Stimulated activated naive B cell treated with anti-CD40 and anti-IgM and Interleukin-4, amounts not matched to agents 10 μg/mL and 1 μg/mL and 100 μg/mL, for 72 hours (primary cell): Measurements from ENCODE around the gene RAB3IP.
"Not testable (repeated sequence)": the region's sequence is repeated elsewhere in the genome, so short reads cannot be mapped to it uniquely, and the experiment has no call there.

Source experiments
- ATAC-seq, 2 donors: fragments of 150-1000 bp; cut with Tn5 transposase; replicated peaks; 2 replicates each; pipeline ENCODE4 v1.10.0; 2021; ENCODE audit warnings: moderate library complexity in 1 of 2
- DNase-seq: peaks from one replicate; pipeline ENCODE4 v3.0.0; 2021
- H3K27ac Mint-ChIP-seq: one replicate; pipeline ENCODE4 v1.8.0; 2022; ENCODE audit warnings: mild to moderate bottlenecking, mixed read lengths
- H3K27me3 Mint-ChIP-seq, 2 donors: one replicate each; pipeline ENCODE4 v1.8.0; 2022; ENCODE audit warnings: mixed read lengths in 2 of 2
- H3K36me3 Mint-ChIP-seq, 2 donors: one replicate each; pipeline ENCODE4 v1.8.0; 2022; ENCODE audit warnings: mixed read lengths in 2 of 2, mild to moderate bottlenecking in 1 of 2
- H3K4me1 Mint-ChIP-seq, 2 donors: one replicate each; pipeline ENCODE4 v1.8.0; 2022; ENCODE audit warnings: mixed read lengths in 2 of 2, mild to moderate bottlenecking in 1 of 2
- H3K4me3 Mint-ChIP-seq, 2 donors: one replicate each; pipeline ENCODE4 v1.8.0; 2022; ENCODE audit warnings: mild to moderate bottlenecking in 2 of 2, mixed read lengths in 2 of 2, moderate library complexity in 1 of 2
- H3K9me3 Mint-ChIP-seq, 2 donors: one replicate each; pipeline ENCODE4 v1.8.0; 2022; ENCODE audit warnings: mixed read lengths in 2 of 2, mild to moderate bottlenecking in 1 of 2

Gene RAB3IP

DNA sequence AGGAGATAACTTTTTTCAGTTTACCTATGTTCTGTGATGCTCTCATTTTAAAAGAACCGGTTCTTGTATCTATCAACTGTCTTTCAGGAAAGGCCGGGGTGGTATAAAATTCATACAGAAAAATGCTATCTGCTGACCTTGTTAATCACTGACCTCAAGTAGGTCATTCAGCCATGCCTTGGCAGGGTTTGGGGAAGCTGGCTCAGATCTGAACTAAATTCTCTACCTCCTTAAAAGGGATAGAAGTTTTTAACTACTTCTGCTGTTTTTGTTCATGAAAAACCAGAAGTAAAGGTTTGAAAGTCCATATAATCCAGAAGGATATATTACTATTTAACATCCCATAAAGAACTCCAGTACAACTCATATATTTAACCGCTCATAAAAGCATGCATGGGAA, 96.4 kb downstream of the RAB3IP start:
- Mint-ChIP-seq H3K9me3 (no peaks in the 10 kb centered on the region), H3K27ac (no peak overlapping the region), H3K4me1 (no peaks in the 10 kb centered on the region), H3K27me3 (peaks cover 8 to 25% of the 10 kb centered on the region in 2 donors), H3K36me3 (peaks cover 0 to 2% of the 10 kb centered on the region in 2 donors), H3K4me3 (no peak overlapping the region)
- ATAC-seq (no peak), DNase-seq (no peak)

DNA sequence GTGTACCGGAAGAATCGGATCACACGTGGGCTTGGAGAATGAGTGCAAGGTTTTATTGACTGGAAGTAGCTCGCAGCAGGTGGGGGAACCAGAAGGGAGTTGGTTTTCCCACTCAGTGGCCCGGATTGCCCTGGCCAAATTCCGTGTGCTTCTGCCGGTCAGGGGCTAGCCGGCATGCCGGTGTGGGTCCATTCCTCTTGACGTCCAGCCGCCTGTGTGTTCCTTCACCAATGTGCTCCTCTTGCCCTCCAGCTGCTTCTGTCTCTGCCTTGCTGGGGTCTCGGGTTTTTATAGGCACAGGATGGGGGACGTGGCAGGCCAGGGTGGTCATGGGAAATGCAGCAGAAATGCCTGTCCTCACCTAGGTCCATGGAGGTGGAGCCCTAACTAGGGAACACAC, 97.4 kb downstream of the RAB3IP start:
- no peaks in the 10 kb centered on the region for H3K4me1 Mint-ChIP-seq
- H3K27me3 Mint-ChIP-seq, result peaks cover 12 to 32% of the 10 kb centered on the region in 2 donors
- H3K4me3 Mint-ChIP-seq, result no peak overlapping the region
- no peaks in the 10 kb centered on the region for H3K9me3 Mint-ChIP-seq
- H3K27ac Mint-ChIP-seq, result no peak overlapping the region
- DNase-seq, result no peak
- peaks cover 0 to 2% of the 10 kb centered on the region in 2 donors for H3K36me3 Mint-ChIP-seq
- no peak for ATAC-seq

DNA sequence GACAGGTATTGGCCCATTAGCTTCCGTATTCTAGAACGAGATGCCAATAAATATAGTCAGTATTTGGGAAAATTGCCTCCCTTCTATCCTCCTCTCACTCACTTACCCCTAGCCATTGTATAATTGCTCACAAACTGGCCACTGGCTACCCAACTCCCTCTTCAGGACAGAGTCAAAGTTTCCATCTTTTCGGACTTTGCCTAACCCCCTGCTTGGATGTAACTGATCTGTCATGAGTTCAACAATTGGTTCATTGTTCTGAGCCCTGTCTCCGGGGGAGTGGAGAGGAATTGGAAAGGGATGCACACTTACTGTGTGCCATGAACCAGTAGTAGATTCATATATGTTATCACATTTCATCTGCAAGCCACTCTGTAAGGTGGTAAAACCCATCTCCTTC, 98.5 kb downstream of the RAB3IP start:
- H3K4me3 Mint-ChIP-seq, result no peak overlapping the region
- no peak for ATAC-seq

DNA sequence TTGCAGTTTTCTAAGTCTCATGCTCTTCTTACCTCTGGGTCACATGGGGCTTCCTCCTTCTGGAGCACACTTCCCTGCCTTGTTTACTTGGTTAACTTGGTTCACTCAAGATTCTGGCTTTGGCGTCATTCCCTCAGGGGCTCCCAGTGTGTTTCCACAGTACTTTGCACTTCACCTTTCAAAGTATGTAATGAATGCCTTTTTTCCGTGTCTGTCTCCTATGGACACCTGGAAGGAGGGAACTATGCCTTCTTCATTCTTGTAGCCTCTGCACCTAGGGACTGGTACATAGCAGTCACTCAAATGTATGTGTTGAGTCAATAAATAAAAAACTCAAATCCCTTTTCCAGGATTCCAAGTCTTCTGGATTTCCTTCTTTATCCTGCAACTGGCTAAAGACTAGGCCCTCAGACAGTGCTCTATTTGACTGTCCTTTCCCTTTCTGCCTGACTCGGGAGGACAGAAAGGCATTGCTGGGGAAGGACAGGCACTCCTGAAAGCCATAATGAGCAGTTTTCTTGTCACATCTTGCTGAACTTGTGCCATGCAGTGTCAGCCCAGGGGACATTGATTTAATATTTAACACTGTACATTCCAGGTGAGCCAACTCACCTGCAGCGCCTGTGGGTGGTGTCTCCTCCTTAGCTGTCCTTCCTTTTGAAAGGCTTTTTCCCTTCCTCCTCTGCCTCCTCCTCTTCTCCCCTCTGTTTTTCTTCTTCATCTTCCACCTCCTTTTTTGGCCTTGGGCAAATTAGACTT, 99.2 kb downstream of the RAB3IP start:
- Mint-ChIP-seq H3K9me3 (no peaks in the 10 kb centered on the region), H3K27ac (no peak overlapping the region), H3K4me3 (no peak overlapping the region), H3K27me3 (peaks cover 5 to 28% of the 10 kb centered on the region in 2 donors), H3K4me1 (no peaks in the 10 kb centered on the region), H3K36me3 (peaks cover 0 to 2% of the 10 kb centered on the region in 2 donors)
- no peak for DNase-seq
- no peak for ATAC-seq

More for the DNA sequence above, 98.5 kb downstream of the RAB3IP start:
- Mint-ChIP-seq H3K27me3 (peaks cover 12 to 34% of the 10 kb centered on the region in 2 donors), H3K36me3 (peaks cover 0 to 2% of the 10 kb centered on the region in 2 donors), H3K4me1 (no peaks in the 10 kb centered on the region), H3K9me3 (no peaks in the 10 kb centered on the region), H3K27ac (no peak overlapping the region)
- DNase-seq, result no peak

DNA sequence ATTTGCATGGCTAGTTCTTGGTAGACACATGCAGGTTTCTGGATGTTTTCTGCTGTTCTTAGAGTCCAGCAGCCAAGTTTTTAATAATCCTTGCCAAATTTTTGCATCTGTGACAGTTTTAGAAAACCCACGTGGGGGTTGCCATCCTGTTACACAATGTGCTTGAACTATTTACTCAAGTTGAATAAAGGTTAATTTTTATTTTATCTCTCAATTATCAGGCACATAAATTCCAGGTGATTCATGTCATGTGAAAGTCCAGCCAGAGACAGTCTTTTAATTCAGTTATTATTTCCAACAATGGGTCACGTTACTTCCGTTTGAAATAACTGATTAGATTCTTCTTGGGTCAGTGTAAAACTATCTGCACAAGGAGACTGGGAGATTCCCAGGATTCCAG, 102.1 kb downstream of the RAB3IP start:
- ATAC-seq (no peak), DNase-seq (no peak)
- no peaks in the 10 kb centered on the region for H3K9me3 Mint-ChIP-seq
- H3K4me3 Mint-ChIP-seq, result no peak overlapping the region
- peaks cover 4 to 27% of the 10 kb centered on the region in 2 donors for H3K27me3 Mint-ChIP-seq
- peaks cover 0 to 2% of the 10 kb centered on the region in 2 donors for H3K36me3 Mint-ChIP-seq
- H3K4me1 Mint-ChIP-seq, result no peaks in the 10 kb centered on the region
- H3K27ac Mint-ChIP-seq, result no peak overlapping the region

DNA sequence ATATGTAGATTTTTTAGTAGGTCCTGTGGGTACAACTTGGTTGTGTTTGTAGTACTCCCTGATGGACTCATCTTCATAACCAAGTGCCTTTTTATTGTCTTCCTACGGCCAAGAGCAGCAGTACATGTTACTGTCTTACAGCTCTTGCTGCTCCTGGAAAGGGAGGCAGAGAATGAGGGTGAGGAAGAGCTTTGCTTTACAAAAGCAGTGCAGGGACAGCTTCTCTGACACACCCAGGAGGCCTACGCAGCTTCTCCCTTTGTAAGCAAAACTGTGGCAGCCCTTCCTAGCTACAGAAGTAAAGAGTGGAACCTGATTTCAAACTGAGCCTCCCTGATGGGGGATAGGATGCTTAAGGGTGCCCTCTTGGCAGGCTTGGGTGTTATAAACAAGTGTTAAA, 104.9 kb downstream of the RAB3IP start:
- Mint-ChIP-seq H3K4me3 (no peak overlapping the region), H3K27ac (no peak overlapping the region), H3K4me1 (no peaks in the 10 kb centered on the region), H3K36me3 (no peaks in the 10 kb centered on the region), H3K9me3 (no peaks in the 10 kb centered on the region), H3K27me3 (peaks cover 4 to 24% of the 10 kb centered on the region in 2 donors)
- ATAC-seq (no peak), DNase-seq (no peak)

DNA sequence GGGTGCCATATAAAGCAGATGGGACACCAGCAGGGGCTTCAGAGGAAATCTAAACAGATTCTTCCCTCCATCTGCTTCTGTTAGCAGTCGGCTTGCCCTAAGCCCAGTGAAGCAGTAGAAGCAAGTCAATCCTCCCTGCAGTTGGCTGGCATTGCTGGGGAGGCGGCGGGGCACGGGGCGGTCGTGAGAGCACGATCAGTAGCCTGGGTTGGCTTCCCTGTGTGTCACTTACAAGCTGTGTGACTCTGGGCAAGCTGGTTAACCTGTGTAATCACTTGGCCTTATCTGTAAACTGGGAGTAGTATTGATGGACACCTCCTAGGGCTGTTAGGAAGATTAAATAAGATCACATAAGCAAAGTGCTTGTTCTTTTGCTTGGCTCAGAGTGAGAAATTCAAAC, 105.8 kb downstream of the RAB3IP start:
- no peak overlapping the region for H3K27ac Mint-ChIP-seq
- no peak overlapping the region for H3K4me3 Mint-ChIP-seq
- ATAC-seq (no peak), DNase-seq (no peak)
- no peaks in the 10 kb centered on the region for H3K9me3 Mint-ChIP-seq
- no peaks in the 10 kb centered on the region for H3K4me1 Mint-ChIP-seq
- peaks cover 4 to 24% of the 10 kb centered on the region in 2 donors for H3K27me3 Mint-ChIP-seq
- H3K36me3 Mint-ChIP-seq, result no peaks in the 10 kb centered on the region

DNA sequence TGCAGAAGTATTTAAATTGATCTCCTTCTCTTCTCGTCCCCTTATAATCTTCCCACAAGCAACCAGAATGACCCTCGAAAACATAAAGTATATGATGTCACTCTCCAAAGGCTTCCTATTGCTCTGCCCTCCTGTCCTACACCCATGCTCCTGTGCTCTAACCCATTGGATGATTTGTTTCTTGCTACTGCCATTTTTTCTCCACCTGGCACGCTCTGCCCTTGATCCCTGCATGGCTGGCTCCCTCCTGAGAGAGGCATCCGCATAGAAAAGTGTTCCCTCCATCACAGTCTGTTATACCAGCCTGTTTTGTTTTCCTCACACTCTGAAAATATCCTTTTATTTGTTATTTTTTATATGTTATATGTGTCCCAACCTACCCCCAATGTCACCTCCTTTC, 106.2 kb downstream of the RAB3IP start:
- DNase-seq (no peak), ATAC-seq (no peak)
- Mint-ChIP-seq H3K9me3 (no peaks in the 10 kb centered on the region), H3K27ac (no peak overlapping the region), H3K4me1 (no peaks in the 10 kb centered on the region), H3K4me3 (no peak overlapping the region), H3K36me3 (no peaks in the 10 kb centered on the region), H3K27me3 (peaks cover 4 to 24% of the 10 kb centered on the region in 2 donors)

DNA sequence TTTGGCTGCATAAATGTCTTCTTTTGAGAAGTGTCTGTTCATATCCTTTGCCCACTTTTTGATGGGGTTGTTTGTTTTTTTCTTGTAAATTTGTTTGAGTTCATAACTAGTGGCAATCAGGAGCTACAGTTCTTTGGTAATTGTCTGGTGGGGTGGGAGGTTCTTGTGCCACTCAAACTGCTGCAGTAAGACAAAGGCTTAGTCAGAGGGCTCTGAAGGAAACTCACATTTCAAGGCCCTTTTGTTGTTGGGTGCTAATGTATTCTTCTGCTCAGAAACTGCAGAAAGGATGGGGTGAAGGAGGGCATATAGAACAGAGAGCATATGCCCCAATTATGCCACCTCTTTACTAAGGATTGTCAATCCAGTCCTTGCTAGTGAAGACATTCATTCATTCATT, 108.3 kb downstream of the RAB3IP start:
- Mint-ChIP-seq H3K9me3 (no peaks in the 10 kb centered on the region), H3K27me3 (peaks cover 0 to 8% of the 10 kb centered on the region in 2 donors), H3K27ac (no peak overlapping the region), H3K36me3 (no peaks in the 10 kb centered on the region), H3K4me1 (no peaks in the 10 kb centered on the region), H3K4me3 (no peak overlapping the region)
- ATAC-seq (no peak), DNase-seq (no peak)

DNA sequence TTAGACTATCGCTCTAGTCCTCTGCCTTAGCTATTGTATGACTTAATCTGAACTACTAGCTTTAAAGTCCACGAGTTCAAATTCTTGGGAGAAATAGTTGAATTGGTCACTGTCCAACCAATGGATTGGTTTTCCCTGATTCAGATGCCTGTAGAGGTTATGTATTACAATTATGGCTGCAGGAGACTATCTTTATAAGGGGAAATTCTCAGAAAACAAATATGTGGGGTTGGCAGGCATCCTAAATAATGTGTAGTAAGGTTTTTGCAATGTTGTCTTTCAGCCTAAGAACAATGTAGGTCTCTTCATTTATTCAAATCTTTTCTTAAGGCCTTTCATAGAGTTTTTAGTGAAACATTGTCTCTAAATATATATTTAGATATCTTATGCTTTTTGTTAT, 113.3 kb downstream of the RAB3IP start:
- peaks cover 2 to 4% of the 10 kb centered on the region in 2 donors for H3K9me3 Mint-ChIP-seq
- H3K36me3 Mint-ChIP-seq, result no peaks in the 10 kb centered on the region
- ATAC-seq (no peak), DNase-seq (no peak)
- no peaks in the 10 kb centered on the region for H3K4me1 Mint-ChIP-seq
- no peak overlapping the region for H3K27ac Mint-ChIP-seq
- no peak overlapping the region for H3K4me3 Mint-ChIP-seq
- H3K27me3 Mint-ChIP-seq, result no peaks in the 10 kb centered on the region

DNA sequence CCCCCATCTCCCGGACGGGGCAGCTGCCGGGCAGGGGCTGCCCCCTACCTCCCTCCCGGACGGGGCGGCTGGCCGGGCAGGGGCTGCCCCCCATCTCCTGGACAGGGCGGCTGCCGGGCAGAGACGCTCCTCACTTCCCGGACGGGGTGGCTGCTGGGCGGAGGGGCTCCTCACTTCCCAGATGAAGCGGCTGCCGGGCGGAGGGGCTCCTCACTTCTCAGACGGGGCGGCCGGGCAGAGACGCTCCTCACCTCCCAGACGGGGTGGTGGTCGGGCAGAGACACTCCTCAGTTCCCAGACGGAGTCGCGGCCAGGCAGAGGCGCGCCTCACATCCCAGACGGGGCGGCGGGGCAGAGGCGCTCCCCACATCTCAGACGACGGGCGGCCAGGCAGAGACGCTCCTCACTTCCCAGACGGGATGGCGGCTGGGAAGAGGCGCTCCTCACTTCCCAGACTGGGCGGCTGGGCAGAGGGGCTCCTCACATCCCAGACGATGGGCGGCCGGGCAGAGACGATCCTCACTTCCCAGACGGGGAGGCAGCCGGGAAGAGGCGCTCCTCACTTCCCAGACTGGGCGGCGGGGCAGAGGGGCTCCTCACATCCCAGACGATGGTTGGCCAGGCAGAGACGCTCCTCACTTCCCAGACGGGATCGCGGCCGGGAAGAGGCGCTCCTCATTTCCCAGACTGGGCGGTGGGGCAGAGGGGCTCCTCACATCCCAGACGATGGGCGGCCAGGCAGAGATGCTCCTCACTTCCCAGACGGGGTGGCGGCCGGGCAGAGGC, 114.7 kb downstream of the RAB3IP start:
- H3K36me3 Mint-ChIP-seq, result not testable (repeated sequence)

DNA sequence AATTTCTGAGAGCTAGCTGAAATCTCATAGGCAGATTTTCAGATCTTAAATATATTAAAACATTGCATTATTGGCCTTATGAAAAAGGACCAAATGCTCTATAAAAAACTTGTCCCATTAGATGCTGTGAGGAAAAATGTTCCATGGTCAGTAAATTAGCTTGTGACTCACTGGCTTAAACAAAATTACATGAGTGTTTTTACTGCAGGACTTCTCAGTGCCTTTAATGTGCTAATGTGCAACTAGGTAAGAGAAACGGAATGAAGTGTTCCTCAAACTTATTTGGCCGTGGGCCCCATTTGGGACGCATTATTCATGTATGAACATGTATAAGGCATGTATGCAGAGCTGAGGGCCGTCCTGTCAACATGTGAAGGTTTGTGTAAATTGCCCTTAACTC, 128.0 kb downstream of the RAB3IP start:
- H3K4me1 Mint-ChIP-seq, result no peaks in the 10 kb centered on the region
- H3K9me3 Mint-ChIP-seq, result no peaks in the 10 kb centered on the region
- DNase-seq (no peak), ATAC-seq (no peak)
- no peak overlapping the region for H3K4me3 Mint-ChIP-seq
- H3K27me3 Mint-ChIP-seq, result peaks cover 14 to 18% of the 10 kb centered on the region in 2 donors
- H3K36me3 Mint-ChIP-seq, result no peaks in the 10 kb centered on the region
- no peak overlapping the region for H3K27ac Mint-ChIP-seq

More for the DNA sequence above, 114.7 kb downstream of the RAB3IP start:
- H3K27me3 Mint-ChIP-seq, H3K4me3 Mint-ChIP-seq, DNase-seq, H3K9me3 Mint-ChIP-seq, ATAC-seq, H3K27ac Mint-ChIP-seq, H3K4me1 Mint-ChIP-seq: not testable (repeated sequence)

DNA sequence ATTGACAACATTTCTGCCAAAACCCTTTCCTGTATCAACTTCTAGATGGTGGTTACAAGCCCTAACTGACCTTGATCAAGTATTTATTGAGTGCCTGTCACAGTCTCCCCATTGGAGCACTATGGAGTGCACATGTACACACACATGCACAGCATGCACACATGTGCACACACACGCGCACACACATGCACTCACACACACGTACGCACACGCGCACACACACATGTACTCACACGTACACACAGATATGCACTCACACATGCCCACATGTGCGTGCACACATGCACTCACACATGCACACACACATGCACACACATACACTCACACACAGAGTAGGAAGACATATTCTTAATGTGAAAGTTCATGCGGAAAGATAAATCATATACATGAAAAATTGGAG, 130.0 kb downstream of the RAB3IP start:
- Mint-ChIP-seq H3K4me3 (no peak overlapping the region), H3K9me3 (no peaks in the 10 kb centered on the region), H3K27ac (no peak overlapping the region), H3K4me1 (no peaks in the 10 kb centered on the region), H3K27me3 (peaks cover 14 to 18% of the 10 kb centered on the region in 2 donors), H3K36me3 (no peaks in the 10 kb centered on the region)
- no peak for ATAC-seq
- DNase-seq, result no peak

DNA sequence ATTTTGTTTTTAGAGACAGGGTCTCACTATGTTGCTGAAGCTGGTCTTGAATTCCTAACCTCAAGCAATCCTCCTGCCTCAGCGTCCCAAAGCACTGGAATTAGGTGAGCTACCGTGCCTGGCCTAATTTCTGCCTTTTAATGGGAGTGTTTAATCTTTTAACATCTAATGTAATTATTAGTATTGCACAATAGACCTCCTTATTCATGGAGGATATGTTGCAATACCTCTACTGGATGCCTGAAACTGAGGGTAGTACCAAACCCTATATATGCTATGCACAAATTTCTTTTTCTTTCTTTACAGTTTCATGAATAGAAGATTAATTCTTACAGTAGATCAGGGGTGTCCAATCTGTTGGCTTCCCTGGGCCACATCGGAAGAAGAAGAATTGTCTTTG, 134.1 kb downstream of the RAB3IP start:
- no peak overlapping the region for H3K4me3 Mint-ChIP-seq
- H3K36me3 Mint-ChIP-seq, result no peaks in the 10 kb centered on the region
- no peaks in the 10 kb centered on the region for H3K4me1 Mint-ChIP-seq
- H3K27ac Mint-ChIP-seq, result no peak overlapping the region
- DNase-seq (no peak), ATAC-seq (no peak)
- no peaks in the 10 kb centered on the region for H3K9me3 Mint-ChIP-seq
- peaks cover 12 to 17% of the 10 kb centered on the region in 2 donors for H3K27me3 Mint-ChIP-seq
